HCT116 (cell line): ENCODE results near the gene C16orf78. TPM values are rescaled to one million over a fixed set of nuclear protein-coding genes. Genes with fewer than 3 reads are reported as not detected.

ENCODE experiments used
- ATAC-seq: fragments of 200-7000 bp; cut with Tn5 transposase; 2 replicates; pipeline ENCODE4 v1.9.1; 2020; ENCODE audit warnings: mild to moderate bottlenecking, moderate library complexity
- BruUV-seq: library from RNA; stranded (reverse); fragments of 400-500 nt; replicated peaks from 2 replicates; lab custom pipeline; 2021; lab: Mats Ljungman, UMichigan
- CTCF ChIA-PET: fragments of 300-600 bp; sonication (Branson Sonifier 250); formaldehyde crosslinking; loops from one replicate; lab custom pipeline; 2021; ENCODE audit warnings: antibody characterized with exemption; lab: Charles Lee
- POLR2A ChIA-PET: fragments of 300-600, 350-600 bp; sonication (Branson Sonifier 250); formaldehyde crosslinking; loops from one replicate; lab custom pipeline; 2021; ENCODE audit warnings: antibody characterized with exemption; lab: Charles Lee
- RAD21 ChIA-PET, 2 experiments: fragments of 300-600 bp; sonication (Branson Sonifier 250); formaldehyde crosslinking; loops; one replicate each; lab custom pipeline; 2023; ENCODE audit warnings: low total read pairs in 2 of 2; ENCODE audit not compliant: uncharacterized antibody in 2 of 2, unreplicated experiment in 2 of 2, low non-redundant PET in 1 of 2; lab: Charles Lee
- DNase-seq: peaks from one replicate; pipeline ENCODE4 v3.0.0-alpha.2; 2010; ENCODE audit warnings: low read depth, low spot score
- H2AFZ ChIP-seq: fragments of 200-600 bp; shearing (Covaris generic), sonication (generic); 2 replicates; pipeline ENCODE4 v1.6.1; 2017; ENCODE audit warnings: low read depth, mixed run types, mixed read lengths, antibody characterized with exemption, low read length; ENCODE audit not compliant: poor library complexity, severe bottlenecking
- H3K27ac ChIP-seq: 2 replicates; pipeline ENCODE4 v1.5.1; 2012; ENCODE audit warnings: low read depth, low read length
- H3K27me3 ChIP-seq: fragments of 200-600 bp; sonication (generic); 2 replicates; pipeline ENCODE4 v1.6.1; 2016; ENCODE audit warnings: mixed run types, low read length, mixed read lengths; ENCODE audit not compliant: insufficient read depth
- H3K36me3 ChIP-seq, 2 experiments: fragments of 200-500 bp in 1 of 2; fragments of 200-600 bp in 1 of 2; sonication (Bioruptor generic) in 1 of 2; sonication (generic) in 1 of 2; 2 replicates each; pipeline versions ENCODE4 v1.5.1 to v1.6.1; 2014 to 2016; ENCODE audit warnings: low read length in 2 of 2, inconsistent platforms in 1 of 2, mixed read lengths in 1 of 2, mixed run types in 1 of 2; ENCODE audit not compliant: insufficient read depth in 2 of 2, control insufficient read depth in 1 of 2
- H3K4me1 ChIP-seq, 2 experiments: fragments of 200-600 bp in 1 of 2; sonication (generic) in 1 of 2; 2 replicates each; pipeline versions ENCODE4 v1.5.1 to v1.6.1; 2012 to 2017; ENCODE audit warnings: low read length in 2 of 2, inconsistent platforms in 1 of 2, mild to moderate bottlenecking in 1 of 2, mixed read lengths in 1 of 2, mixed run types in 1 of 2, moderate library complexity in 1 of 2; ENCODE audit not compliant: insufficient read depth in 2 of 2, control insufficient read depth in 1 of 2
- H3K4me2 ChIP-seq: fragments of 200-600 bp; sonication (generic); 2 replicates; pipeline ENCODE4 v1.6.1; 2017; ENCODE audit warnings: mixed run types, low read length, mixed read lengths
- H3K4me3 ChIP-seq, 2 experiments: fragments of 200-600 bp in 1 of 2; sonication (generic) in 1 of 2; replicated peaks in 1 of 2; 2 replicates each; pipeline ENCODE4 v1.5.1; 2011 to 2016; ENCODE audit warnings: low read length in 2 of 2, control low read depth in 1 of 2, low read depth in 1 of 2, mild to moderate bottlenecking in 1 of 2, mixed read lengths in 1 of 2, mixed run types in 1 of 2
- H3K79me2 ChIP-seq: fragments of 200-600 bp; sonication (generic); 2 replicates; pipeline ENCODE4 v1.6.1; 2017; ENCODE audit warnings: mild to moderate bottlenecking, mixed run types, low read length, moderate library complexity, mixed read lengths; ENCODE audit not compliant: insufficient read depth
- H3K9ac ChIP-seq: fragments of 200-600 bp; sonication (generic); 2 replicates; pipeline ENCODE4 v1.6.1; 2016; ENCODE audit warnings: low read length, mixed read lengths
- H3K9me2 ChIP-seq: fragments of 200-600 bp; sonication (generic), shearing (Covaris generic); 2 replicates; pipeline ENCODE4 v1.6.1; 2017; ENCODE audit warnings: mixed run types, mild to moderate bottlenecking, moderate library complexity; ENCODE audit not compliant: insufficient read depth
- H3K9me3 ChIP-seq, 2 experiments: fragments of 200-500 bp in 1 of 2; fragments of 200-600 bp in 1 of 2; sonication (Bioruptor generic) in 1 of 2; sonication (generic) in 1 of 2; 2 replicates each; pipeline ENCODE4 v1.6.1; 2014 to 2017; ENCODE audit warnings: low read length in 2 of 2, mixed read lengths in 2 of 2, inconsistent platforms in 1 of 2, low read depth in 1 of 2, mild to moderate bottlenecking in 1 of 2, mixed run types in 1 of 2, moderate library complexity in 1 of 2; ENCODE audit not compliant: control insufficient read depth in 1 of 2, insufficient read depth in 1 of 2
- H4K20me1 ChIP-seq: fragments of 200-600 bp; sonication (generic), shearing (Covaris generic); 2 replicates; pipeline ENCODE4 v1.6.1; 2017; ENCODE audit warnings: mixed run types, mild to moderate bottlenecking, moderate library complexity; ENCODE audit not compliant: insufficient read depth
- CBX3 ChIP-seq: IDR thresholded peaks from 2 replicates; pipeline ENCODE4 v1.6.1; 2012; ENCODE audit warnings: low read depth
- EGR1 ChIP-seq: IDR thresholded peaks from 2 replicates; pipeline ENCODE4 v1.6.1; 2012; ENCODE audit warnings: low read depth
- JUND ChIP-seq: IDR thresholded peaks from 2 replicates; pipeline ENCODE4 v1.6.1; 2012
- POLR2A ChIP-seq: IDR thresholded peaks from 2 replicates; pipeline ENCODE4 v1.7.0; 2011; ENCODE audit warnings: borderline replicate concordance; ENCODE audit not compliant: insufficient read depth, insufficient read length; ENCODE audit errors: extremely low read depth
- ZNF274 ChIP-seq: fragments of 200-500 bp; sonication (Bioruptor generic); IDR thresholded peaks from 2 replicates; pipeline ENCODE4 v1.6.1; 2014; ENCODE audit warnings: mild to moderate bottlenecking, low read depth, low read length, inconsistent platforms
- intact Hi-C: fragments of 100-400 bp; cut with micrococcal nuclease; formaldehyde crosslinking; loops from 2 replicates; pipeline ENCODE4 v1.10.0; 2022
- total RNA-seq: library from RNA; stranded (reverse); gene quantifications from one replicate; pipeline ENCODE4 v1.2.1, GENCODE V29; 2021; ENCODE audit not compliant: unreplicated experiment
- TF ChIP-seq, protein P1 (sequence below): IDR thresholded peaks from 2 replicates; pipeline ENCODE4 v1.6.1; 2012

The C16orf78 gene
- total RNA-seq, 1 experiment from 2014 or later = not detected

DNA sequence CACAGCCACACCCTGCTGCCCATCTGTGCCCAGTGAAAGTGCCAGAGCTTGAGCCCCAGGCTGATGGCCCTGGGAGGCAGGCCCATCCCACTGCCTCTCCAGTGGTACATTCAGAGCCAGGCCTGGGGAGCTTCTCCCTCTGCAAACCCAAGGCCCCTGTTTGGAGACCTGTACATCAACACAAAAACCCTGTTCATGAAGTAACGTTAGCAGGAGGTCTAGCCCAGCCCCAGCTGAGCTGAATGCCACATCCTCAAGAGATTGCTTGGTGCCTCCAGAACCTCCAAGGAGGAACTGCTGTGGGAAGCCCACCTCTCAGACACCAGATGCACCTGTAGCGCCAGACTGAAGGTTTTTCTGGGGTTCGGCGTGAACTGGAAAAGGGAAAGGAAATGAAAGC, 31.5 kb downstream of the C16orf78 start:
- 0 out of 2 replicates have a peak, but pooled peaks cover 2% of the 10 kb centered on the region for H3K27me3 ChIP-seq
- peaks cover 0 to 10% of the 10 kb centered on the region in 2 experiments; a peak in 2 of 4 replicates for H3K4me1 ChIP-seq
- ChIA-PET CTCF (interaction anchor here (1.3 kb wide), 1 partner anchor 620 kb away, joined by 3 read pairs; the partner anchor contains the start of gene CNEP1R1), POLR2A (no interaction called here), RAD21 (no interaction called here)
- BruUV-seq = no TSS peak
- intact Hi-C loops = no loop called here
- ATAC-seq = no peak
- TF ChIP-seq POLR2A (no peak), JUND (no peak), ZNF274 (no peak), CBX3 (no peak), EGR1 (no peak)
- H3K27ac ChIP-seq = no peak overlapping the region
- no peaks in the 10 kb centered on the region for H3K9me2 ChIP-seq
- no peak overlapping the region for H3K9ac ChIP-seq
- peaks cover 0 to 7% of the 10 kb centered on the region in 2 experiments; a peak in 1 of 4 replicates for H3K9me3 ChIP-seq
- no peaks in the 10 kb centered on the region for H4K20me1 ChIP-seq
- H3K36me3 ChIP-seq = no peaks in the 10 kb centered on the region
- no peak for DNase-seq
- H2AFZ ChIP-seq = no peak overlapping the region
- H3K4me2 ChIP-seq = no peak overlapping the region
- H3K4me3 ChIP-seq = no peak overlapping the region
- H3K79me2 ChIP-seq = no peaks in the 10 kb centered on the region

DNA sequence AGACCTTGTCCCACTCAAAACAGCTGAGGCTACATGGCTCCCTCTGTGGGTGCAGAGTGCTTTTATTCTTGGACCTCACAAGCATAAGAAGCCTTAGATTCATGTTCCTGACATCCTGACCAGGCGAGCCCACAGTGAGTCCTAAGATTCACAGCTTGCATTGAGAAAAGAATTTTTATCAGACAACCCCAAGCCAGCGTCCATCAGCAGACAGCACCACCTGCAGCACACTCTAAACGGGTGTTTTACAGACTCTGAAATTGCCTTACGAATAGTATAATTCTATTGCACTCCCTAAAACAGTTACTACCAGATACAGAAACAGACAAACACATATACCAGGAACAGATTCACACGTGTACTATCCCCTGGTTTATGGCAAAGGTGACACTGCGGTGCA, 31.9 kb downstream of the C16orf78 start:
- intact Hi-C loops = no loop called here
- BruUV-seq = no TSS peak
- Histone ChIP-seq H3K79me2 (no peaks in the 10 kb centered on the region), H3K36me3 (no peaks in the 10 kb centered on the region), H3K9ac (no peak overlapping the region), H3K4me3 (no peak overlapping the region), H3K4me1 (peaks cover 0 to 10% of the 10 kb centered on the region in 2 experiments; a peak in 2 of 4 replicates), H3K9me2 (no peaks in the 10 kb centered on the region), H3K9me3 (peaks cover 0 to 7% of the 10 kb centered on the region in 2 experiments; a peak in 1 of 4 replicates), H2AFZ (no peak overlapping the region), H3K27me3 (0 out of 2 replicates have a peak, but pooled peaks cover 2% of the 10 kb centered on the region), H3K27ac (no peak overlapping the region), H4K20me1 (no peaks in the 10 kb centered on the region), H3K4me2 (no peak overlapping the region)
- DNase-seq (no peak), ATAC-seq (no peak)
- POLR2A ChIA-PET = no interaction called here
- CTCF ChIA-PET = interaction anchor here (1.3 kb wide), 1 partner anchor 619 kb away, joined by 3 read pairs; the partner anchor contains the start of gene CNEP1R1
- RAD21 ChIA-PET = no interaction called here
- TF ChIP-seq, protein P1, sequence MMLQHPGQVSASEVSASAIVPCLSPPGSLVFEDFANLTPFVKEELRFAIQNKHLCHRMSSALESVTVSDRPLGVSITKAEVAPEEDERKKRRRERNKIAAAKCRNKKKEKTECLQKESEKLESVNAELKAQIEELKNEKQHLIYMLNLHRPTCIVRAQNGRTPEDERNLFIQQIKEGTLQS = no peak
